HL-60/S4 (cell line): ENCODE measurements around the gene UCKL1.
"Not testable (repeated sequence)": the region's sequence is repeated elsewhere in the genome, so short reads cannot be mapped to it uniquely, and the experiment has no call there.

Source experiments
- in situ Hi-C: fragments of 300-500 bp; cut with MboI; formaldehyde crosslinking; loops from 2 replicates; pipeline ENCODE4 v1.14.3; 2022; ENCODE audit warnings: low sequenced_read_pairs

UCKL1 gene

DNA sequence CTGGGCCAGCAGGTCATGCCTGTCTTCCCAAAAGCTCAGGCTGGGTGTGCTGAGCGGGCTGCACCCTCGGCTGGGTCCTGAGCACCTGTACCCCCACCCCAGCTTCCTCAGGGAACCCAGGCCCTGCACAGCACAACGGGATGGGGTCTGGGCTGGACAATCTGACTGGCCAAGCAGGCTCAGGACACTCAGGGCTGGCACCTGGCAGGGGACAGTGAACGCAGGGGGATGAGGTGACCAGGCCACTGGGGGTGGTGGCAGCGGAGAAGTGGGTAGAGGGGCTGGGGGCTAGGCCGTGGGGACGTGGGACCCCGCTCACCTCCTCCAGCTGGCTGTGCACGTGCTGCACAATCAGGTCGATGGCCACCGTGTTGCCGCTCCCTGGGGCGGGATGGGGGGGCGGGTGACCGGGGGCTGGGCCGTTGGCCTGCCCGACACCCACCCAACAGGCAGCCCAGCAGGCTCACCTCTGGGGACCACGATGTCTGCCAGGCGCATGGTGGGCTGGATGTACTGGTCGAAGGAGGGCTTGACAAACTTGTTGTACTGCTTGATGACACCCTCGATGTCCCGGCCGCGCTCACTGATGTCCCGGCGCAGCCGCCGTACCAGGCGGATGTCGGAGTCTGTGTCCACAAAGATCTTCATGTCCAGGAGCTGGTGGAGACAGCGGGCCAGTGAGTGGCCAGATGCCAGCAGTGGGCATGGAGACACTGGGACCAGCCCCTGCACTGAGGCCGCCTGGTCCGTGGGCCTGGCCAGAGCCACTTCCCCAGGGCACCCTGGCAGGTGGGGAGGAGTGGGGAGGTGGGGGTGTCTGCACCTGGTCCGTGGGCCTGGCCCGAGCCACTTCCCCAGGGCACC, 11.9 kb downstream of the UCKL1 start:
- in situ Hi-C loops, result no loop called here

DNA sequence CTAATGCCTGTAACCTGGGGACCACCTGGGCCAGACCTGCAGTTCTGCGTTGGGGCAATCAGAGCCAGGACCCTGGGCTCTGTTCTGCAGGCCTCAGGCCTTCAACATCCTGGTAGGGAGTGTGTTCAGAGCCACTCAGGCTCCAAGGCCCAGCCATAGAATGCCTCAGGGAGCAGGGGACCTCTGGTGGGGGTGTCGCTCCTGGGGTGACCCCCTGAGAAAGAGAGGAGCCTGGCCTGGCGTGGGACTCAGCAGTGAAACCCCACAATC, 12.5 kb downstream of the UCKL1 start:
- in situ Hi-C loops, result no loop called here

DNA sequence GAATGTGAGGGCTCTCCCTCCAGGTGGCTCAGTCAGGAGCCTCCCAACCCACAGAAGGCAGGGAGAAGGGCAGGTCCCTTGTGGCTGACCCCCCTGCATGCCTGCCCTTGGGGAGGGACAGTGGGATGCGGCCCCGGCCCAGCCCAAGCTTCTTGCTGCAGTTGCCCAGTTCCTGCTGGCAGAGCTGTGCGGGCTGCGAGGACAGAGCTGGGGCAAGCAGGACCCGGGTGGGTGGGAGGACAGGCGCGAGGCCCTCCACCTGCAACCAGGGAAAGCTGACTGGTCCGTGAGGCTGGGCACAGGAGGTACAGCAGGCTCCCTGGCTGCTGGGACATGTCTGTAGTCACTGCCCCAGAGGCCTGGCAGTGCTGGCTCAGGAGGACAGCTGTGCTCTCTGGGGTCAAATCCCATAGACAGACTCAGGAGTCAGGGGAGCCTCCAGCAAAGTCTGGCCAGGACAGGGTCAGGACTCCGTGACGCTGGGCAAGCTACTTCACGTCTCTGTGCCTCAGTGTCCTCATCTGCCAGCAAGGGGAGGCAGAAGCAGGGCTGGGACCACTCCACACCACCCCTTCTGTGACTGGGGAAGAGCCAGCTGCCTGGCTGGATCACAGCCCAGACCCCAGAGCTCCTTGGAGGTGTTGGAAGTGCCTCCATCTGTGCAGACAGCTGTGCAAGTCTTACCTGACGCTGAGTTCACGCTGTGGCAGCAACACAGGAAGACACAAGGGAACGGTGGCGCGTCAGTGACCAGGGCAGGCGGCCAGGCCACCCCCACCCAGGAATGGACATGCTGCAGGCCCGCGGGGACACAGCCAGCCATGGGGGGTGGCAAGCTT, 13.0 kb downstream of the UCKL1 start:
- in situ Hi-C loops, result no loop called here

GRCh38 chr20:63942250-63942951, 13.8 kb downstream of the UCKL1 start:
- in situ Hi-C loops, result no loop called here

DNA sequence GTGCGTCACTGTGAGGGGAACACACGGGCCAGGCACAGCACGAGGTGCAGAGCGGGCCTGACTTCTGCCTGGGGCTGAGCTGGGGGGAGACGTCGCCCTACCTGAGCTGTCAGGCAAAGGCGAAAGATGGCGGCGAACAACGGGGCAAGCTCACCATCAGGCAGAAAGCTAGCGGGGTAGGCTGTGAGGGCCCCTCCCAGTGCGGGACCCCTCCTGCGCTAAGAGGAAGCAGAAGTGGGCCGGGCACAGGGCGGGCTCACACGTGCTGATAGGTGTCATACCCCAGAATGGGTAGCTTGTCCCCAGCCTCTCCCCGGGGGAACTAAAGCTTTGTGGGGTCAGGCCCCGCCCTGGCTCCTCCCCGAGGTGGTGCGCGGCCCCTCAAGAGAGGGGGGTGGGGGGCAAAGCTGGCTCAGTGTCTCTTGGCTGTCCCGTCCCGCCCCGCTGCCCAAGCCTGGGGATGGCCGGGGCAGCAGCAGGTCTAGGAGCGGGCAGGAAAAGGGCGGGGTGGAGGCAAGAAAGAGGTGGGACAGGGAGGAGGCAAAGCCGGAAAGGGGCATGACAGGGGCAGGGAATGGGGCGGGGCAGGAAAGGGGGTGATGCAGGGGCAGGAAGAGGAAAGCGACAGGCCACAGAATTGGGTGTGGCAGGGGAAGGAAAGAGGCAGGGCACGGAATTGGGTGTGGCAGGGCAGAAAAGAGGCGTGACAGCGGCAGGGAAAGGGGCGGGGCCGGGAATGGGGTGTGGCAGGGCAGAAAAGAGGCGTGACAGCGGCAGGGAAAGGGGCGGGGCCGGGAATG, 14.7 kb downstream of the UCKL1 start:
- in situ Hi-C loops, result no loop called here

DNA sequence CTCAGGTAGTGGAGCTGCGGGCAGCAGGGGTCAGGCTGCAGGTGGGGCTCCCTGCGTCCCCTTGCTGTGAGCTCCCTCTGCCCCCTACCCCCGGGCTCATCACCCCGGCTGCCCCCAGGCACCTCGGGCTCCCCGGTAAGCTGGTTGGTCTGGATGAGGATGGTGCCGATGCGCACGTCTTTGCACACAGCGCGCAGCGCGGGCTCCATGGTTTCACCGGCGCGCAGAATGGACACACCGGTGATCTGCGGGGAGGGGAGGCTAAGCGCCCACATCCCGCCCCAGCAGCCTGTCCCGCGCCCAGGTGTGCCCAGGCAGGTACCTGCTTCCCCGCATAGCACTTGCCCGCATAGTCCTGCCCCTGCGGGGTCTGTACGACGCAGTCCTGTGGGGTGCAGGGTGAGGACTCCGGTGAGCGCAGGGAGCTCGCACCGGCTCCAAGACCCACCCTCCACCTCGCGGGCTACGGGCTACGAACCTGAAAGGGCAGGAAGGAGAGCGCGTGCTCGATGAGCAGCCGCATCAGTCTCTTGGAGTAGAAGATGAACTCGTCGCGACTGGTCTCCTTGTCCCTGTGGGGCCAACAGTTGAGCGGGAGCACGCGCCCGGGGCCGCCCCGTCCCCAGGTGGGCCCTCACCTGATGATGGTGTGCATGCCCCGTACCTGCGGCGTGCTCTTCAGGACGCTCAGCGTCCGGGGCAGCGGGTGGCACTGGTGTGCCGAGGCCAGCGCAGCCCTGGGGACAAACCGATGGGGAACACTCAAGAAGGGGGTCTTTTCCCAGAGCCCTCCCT, 15.5 kb downstream of the UCKL1 start:
- in situ Hi-C loops, result no loop called here

DNA sequence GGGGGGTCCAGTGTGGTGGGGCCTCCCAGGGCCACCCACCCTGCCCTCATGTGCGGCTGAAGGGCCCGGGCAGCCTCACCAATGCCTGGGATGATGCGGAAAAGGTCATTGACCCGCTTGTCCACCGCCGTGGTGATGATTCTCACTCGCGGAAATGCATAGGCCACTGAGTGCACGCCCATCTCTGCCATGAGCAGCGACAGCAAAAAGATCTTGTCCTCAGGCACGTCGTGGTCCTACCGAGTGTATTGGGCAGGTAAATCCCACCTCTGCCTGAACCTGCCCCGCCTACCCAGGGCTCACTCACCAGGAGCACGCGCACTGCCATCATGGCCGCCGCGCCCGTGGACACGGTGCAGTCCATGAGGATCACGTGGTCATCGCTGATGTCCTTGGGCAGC, 16.1 kb downstream of the UCKL1 start:
- in situ Hi-C loops, result no loop called here

GRCh38 chr20:63939061-63939935, 16.9 kb downstream of the UCKL1 start:
- in situ Hi-C loops, result no loop called here

DNA sequence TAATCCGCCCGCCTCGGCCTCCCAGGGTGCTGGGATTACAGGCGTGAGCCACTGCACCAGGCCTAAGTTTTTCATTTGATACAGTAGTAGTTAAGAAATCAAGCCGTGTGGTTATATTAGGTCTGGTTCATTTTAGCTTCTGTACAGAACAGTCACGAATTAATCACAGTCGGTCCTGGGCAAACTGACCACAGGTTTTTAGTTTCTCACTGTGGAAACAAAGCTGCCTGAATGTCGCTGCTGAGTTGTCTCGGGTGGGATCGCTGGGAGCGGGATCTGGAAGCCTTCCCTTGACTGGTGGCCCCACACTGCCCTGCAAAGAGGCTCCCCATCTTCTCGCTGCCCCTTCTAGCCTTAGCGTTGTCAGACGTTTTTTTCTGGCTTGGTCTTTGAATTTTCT, 18.6 kb downstream of the UCKL1 start:
- in situ Hi-C loops, result no loop called here

DNA sequence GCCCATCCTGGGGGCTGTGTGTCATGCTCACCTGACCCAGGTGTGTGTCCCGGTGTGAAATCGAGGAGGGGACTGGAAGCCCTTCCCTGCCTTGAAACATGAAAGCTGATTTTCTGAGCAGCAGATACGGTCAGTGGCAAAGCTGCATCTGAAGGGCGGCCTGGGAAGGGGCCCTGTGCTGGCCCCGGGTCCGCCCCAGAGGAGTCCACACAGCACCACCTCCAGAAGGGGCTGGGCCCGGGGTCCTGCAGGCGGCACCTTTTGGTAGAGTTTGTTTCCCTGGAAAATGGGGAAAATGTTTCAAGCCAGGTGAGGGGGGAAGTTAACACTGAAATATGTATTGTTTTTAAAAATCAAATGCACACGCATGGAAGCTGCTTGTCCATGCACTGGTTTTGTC, 20.8 kb downstream of the UCKL1 start:
- in situ Hi-C loops, result no loop called here

DNA sequence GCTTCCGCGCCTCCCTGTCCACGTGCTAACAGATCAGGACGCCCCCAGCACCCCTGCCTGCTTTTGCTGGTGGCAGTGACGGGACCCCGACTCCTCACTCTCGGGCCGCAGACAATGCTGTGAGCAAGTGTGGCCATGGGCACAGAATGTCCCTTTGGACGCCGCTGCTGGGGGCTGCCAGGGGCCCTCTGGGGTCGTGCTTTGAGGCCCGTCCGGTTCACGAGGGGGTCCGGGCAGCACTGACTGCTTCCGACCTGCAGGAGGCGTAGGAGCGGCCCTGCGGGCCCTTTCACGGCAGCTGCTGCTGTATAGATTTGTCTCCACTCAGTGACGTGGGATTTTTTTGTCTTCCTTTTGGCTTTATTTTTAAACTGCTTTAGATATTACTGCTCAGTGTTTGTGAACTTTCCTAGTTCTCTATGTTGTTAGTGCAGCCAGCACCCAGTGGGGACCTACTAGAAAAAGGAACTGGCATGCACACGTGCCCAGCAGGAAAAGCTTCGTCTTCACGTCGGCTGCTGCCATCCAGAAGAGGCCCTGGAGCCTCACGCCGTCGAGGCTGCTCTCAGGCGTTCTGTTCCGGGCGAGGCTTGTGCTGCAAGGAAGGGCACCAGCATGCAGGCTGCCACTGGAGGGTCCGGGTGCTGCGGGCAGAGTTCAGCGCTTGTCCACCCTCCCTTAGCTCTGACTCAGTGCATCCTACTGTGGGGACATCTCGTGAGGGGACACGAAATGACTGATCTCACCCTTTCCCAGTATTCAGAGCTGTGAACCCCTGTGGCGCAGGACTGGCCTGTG, 21.7 kb downstream of the UCKL1 start:
- in situ Hi-C loops, result no loop called here

DNA sequence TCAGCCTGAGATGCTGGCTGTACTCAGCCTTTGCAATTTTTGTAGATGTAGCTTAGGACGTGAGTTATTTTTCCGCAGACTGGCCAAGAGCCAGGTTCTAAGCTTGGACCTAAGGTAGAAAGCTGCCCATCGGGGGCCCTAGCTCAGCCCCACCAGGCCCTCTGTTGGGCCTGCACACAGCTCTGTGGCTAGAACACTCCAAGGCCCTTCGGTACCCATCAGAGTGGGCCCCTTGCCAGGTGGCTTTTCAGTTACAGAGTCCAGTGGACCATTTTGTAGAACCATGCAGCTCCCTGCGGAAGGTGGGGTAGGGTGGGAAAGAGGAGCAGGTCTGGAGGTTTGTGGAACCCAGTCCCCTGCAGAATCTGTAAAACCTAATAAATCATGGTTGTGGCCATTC, 22.6 kb downstream of the UCKL1 start:
- in situ Hi-C loops, result no loop called here

- in situ Hi-C loops, result no loop called here
These were observed 23.5 kb downstream of the UCKL1 start for GRCh38 chr20:63932606-63933160.

DNA sequence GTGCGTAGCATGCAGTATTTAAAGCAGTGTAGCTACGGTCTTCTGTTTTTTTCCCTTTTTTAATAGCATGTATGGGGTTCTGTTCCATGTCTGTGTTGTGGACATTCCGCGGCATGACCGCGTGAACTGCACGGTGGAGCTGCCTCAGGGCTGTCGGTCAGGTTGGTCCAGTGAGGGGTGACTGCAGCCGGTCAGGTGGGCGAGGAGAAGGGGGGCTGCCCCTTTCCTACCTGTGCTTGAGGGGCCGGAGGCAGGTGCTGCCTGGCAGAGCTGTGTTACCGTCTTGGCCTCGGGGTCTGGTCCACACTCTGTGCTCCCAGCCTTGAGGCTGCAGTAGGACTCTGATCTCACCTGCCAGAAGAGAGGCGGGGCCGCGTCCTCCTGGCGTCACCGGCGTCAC, 24.5 kb downstream of the UCKL1 start:
- in situ Hi-C loops, result no loop called here

DNA sequence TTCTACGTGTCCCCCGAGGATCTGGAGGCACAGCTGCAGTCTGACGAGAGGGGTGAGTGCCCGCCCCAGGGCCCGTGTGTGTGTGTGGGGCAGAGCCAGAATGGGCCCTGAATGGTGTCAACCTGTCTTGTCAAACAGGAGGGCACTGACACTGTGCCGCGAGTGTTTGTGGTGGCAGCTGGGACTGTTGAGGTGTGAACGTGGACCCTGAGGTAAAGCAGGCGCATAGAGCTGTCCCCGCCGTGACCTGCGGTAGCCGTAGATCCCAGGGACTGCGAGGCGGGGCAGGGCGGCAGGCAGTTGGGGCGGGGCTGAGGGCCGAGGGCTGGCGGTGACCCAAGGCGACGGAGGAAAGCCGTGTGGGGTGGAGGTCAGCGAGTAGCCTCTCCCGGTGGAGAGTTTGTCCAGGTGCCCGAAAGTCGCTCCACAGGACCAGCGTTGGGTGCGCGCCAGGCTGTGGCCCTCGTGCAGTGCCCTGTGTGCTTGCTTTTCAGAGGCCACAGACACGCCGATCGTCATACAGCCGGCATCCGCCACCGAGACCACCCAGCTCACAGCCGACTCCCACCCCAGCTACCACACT, 25.2 kb downstream of the UCKL1 start:
- in situ Hi-C loops, result no loop called here

- in situ Hi-C loops, result not testable (repeated sequence)
These were observed 26.7 kb downstream of the UCKL1 start for GRCh38 chr20:63929473-63929883.

- in situ Hi-C loops, result no loop called here
These were observed 27.1 kb downstream of the UCKL1 start for GRCh38 chr20:63929071-63929470.

DNA sequence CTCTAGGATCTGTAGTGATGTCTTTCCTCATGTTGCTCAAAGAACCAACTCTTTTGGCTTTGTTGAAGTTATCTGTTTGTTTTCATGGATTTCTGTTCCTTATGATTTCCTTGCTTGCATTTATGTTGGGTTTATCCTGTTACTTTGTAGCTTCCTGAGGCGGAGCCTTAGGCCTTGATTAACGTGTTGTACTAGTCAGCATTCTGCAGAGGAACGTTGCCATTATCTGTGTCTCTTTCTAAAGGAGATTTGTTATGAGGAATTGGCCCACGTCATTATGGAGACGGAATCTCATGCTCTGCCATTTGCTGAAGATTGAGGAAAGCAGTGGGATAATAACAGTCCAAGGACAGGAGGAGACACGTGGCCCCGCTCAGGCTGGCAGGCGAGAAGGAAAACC, 29.9 kb downstream of the UCKL1 start:
- in situ Hi-C loops, result no loop called here
